ENCODE data around the gene METTL16. TPM values are rescaled to one million over a fixed set of nuclear protein-coding genes. Genes with fewer than 3 reads are reported as not detected.

Gene METTL16, protein sequence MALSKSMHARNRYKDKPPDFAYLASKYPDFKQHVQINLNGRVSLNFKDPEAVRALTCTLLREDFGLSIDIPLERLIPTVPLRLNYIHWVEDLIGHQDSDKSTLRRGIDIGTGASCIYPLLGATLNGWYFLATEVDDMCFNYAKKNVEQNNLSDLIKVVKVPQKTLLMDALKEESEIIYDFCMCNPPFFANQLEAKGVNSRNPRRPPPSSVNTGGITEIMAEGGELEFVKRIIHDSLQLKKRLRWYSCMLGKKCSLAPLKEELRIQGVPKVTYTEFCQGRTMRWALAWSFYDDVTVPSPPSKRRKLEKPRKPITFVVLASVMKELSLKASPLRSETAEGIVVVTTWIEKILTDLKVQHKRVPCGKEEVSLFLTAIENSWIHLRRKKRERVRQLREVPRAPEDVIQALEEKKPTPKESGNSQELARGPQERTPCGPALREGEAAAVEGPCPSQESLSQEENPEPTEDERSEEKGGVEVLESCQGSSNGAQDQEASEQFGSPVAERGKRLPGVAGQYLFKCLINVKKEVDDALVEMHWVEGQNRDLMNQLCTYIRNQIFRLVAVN
- total RNA-seq (2012; rRNA removed) (15.4 and 15.8 TPM in 2 replicates), polyA plus RNA-seq (2012; rRNA removed) (9.4 and 11.8 TPM in 2 replicates), Bru-seq, nascent RNA (percentile 72 among the genes with signal in this experiment), BruChase-seq, experiment 1, labeled RNA remaining after a 6-hour chase (percentile 74 among the genes with signal in this experiment), BruChase-seq, experiment 2, labeled RNA remaining after a 2-hour chase (percentile 66 among the genes with signal in this experiment)
- 4.7 and 9.2 TPM in 2 replicates for polyA plus RNA-seq (2012; cell fraction: cytosol; rRNA removed)
- 3.8 and 10.2 TPM in 2 replicates for polyA plus RNA-seq (2012; cell fraction: nucleus; rRNA removed; ENCODE audit: low replicate concordance)
- long read RNA-seq, partial matches to known transcripts = 0 of 2 reads
- long read RNA-seq, other reads (novel, unspliced or antisense) = 2 of 2 reads

DNA sequence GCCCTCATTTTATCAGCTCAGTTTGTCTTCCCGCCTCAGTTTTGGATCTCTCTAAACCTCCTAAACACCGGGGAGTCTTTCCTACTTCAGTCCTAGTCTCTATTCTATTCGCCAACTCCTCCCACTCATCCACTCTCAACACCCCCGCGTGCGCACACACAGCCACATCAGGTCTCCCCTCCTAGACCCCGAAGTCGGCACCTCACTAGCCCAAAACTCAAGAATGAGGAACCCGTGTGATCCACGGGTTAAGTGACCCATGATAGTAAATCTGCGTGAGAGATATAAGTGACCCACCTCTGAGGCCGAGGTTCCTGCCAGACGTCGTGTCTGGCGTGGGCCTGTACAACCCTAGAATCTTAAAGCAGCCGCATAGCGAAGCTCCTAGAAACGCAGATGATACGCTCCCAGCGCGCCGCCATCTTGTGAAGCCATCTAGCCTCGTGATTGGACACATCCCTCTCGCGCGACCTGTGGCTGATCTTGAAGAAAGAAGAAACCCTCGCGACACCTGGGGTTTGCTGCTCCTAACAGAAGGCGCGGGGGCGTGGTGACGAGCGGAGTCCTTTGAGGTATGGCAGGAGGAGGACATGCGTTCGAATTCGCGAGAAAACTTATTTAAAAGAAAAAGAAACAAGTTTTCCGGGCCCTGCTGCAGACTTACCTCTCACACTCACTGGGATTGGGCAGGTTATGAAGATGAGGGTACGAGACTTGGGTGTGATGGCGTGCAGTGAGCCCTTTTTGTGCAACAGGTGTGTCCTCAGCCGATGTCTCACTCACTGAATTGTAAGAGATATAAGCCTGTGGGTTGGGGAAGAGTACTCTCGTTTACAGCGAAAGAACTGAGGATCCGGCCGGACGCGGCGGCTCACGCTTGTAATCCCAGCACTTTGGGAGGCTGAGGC is at the start of gene METTL16:
Gene METTL16, minus strand, starts transcription at position 427 of the 908 bp plus-strand sequence. CDS start 9,557 bp downstream, outside the sequence.
- in situ Hi-C loops (cut with MboI; ENCODE audit: low sequenced_read_pairs) = no loop called here
- CTCF ChIA-PET = interaction anchor here (0.5 kb wide), 1 partner anchor 10 kb away, joined by 9 read pairs; no protein-coding TSS in a partner anchor
- 0 out of 2 replicates have a peak within 1 kb of the TSS, but pooled peaks have one; percentile 12 for H2BK20ac ChIP-seq (ENCODE audit: low read depth, low read length)
- peak within 1 kb of the TSS; percentile 51 for H3K18ac ChIP-seq (ENCODE audit: low read depth, low read length)
- H3K56ac ChIP-seq (ENCODE audit: extremely low read depth, insufficient read depth, low read length) = peak within 1 kb of the TSS; percentile 84
- no peaks in the 10 kb centered on the region; the same call in 1 of the 2 replicates for H4K20me1 ChIP-seq (ENCODE audit: insufficient read depth, low read length)
- H2BK5ac ChIP-seq (ENCODE audit: low read depth, low read length, poor library complexity, severe bottlenecking) = peak within 1 kb of the TSS; percentile 80
- H2BK15ac ChIP-seq (ENCODE audit: low read depth, low read length) = peak within 1 kb of the TSS; percentile 67; the same call in 2 of the 3 replicates
- H3K4me2 ChIP-seq (ENCODE audit: low read depth, low read length) = peak within 1 kb of the TSS; percentile 80
- dilution Hi-C loops (cut with HindIII; ENCODE audit: low sequenced_read_pairs, unreplicated experiment) = no loop called here
- H3K27ac ChIP-seq (ENCODE audit: insufficient read depth, low read length) = peak within 1 kb of the TSS; percentile 83
- peak within 1 kb of the TSS; percentile 85 for H2AK5ac ChIP-seq (ENCODE audit: low read depth, low read length)
- POLR2A ChIA-PET (ENCODE audit: unreplicated experiment) = no interaction called here
- H2BK120ac ChIP-seq (ENCODE audit: low read depth, low read length) = peak within 1 kb of the TSS; percentile 79
- H3K79me1 ChIP-seq (ENCODE audit: low read depth in 1 of 2, low read length in 2 of 2) = peaks cover 16 to 32% of the 10 kb centered on the region in 2 experiments
- peak within 1 kb of the TSS; percentile 66 for H3K4me3 ChIP-seq (ENCODE audit: insufficient read depth, low read depth, low read length)
- peak within 1 kb of the TSS; percentile 65 for H4K5ac ChIP-seq (ENCODE audit: low read depth, low read length)
- 0% methylated on average over 18 of the region's 49 CpGs; no CpG with 5 or more reads in 1 of the 2 experiments for WGBS, 2 experiments (ENCODE audit: extremely low coverage in 2 of 2, insufficient read length in 1 of 2)
- no peaks in the 10 kb centered on the region; the same call in 1 of the 2 replicates for H3K4me1 ChIP-seq (ENCODE audit: control insufficient read depth, insufficient read depth, low read length)
- H4K8ac ChIP-seq (ENCODE audit: low read depth in 2 of 2, low read length in 2 of 2) = peak within 1 kb of the TSS; percentile 73 to 99
- TF ChIP-seq SMC3 (IDR thresholded peaks at IDR 0.05; ENCODE audit: low read depth, low read length) (no peak), POLR2A (IDR thresholded peaks at IDR 0.05; ENCODE audit: low read depth, low read length) (peak; percentile 93), CEBPB (IDR thresholded peaks at IDR 0.05; ENCODE audit: low read depth, low read length) (no peak), RCOR1 (IDR thresholded peaks at IDR 0.05; ENCODE audit: insufficient replicate concordance, low read length) (no peak), CHD1 (IDR thresholded peaks at IDR 0.05; ENCODE audit: low read depth, low read length) (peak; percentile 89; the same call in 1 of the 2 replicates), MXI1 (IDR thresholded peaks at IDR 0.05; ENCODE audit: borderline replicate concordance, low read depth, low read length) (peak; percentile 88; the same call in 1 of the 2 replicates)
- peak within 1 kb of the TSS; percentile 97 for H2AK9ac ChIP-seq (replicated peaks; ENCODE audit: low read depth, low read length, poor library complexity)
- intact Hi-C loops (cut with micrococcal nuclease) = loop anchor here (2.0 kb wide), 3 partner anchors 51 to 163 kb away; partner anchors contain the start of gene PAFAH1B1
- peaks cover 3% of the 10 kb centered on the region for H3K9me1 ChIP-seq (ENCODE audit: insufficient read depth, low read length)
- H3K4ac ChIP-seq (ENCODE audit: low read depth, low read length) = peak within 1 kb of the TSS; percentile 94
- H3K36me3 ChIP-seq (ENCODE audit: control insufficient read depth, insufficient read depth, low read length) = no peaks in the 10 kb centered on the region
- peak within 1 kb of the TSS; percentile 92 for H3K14ac ChIP-seq (replicated peaks; ENCODE audit: low read depth, low read length)
- no peaks in the 10 kb centered on the region for H3K27me3 ChIP-seq (ENCODE audit: control insufficient read depth, insufficient read depth, low read length)
- DNase-seq (peak; percentile 99), ATAC-seq (ENCODE audit: low read depth) (peak; percentile 99)
- no peaks in the 10 kb centered on the region for H3K9me3 ChIP-seq (ENCODE audit: control insufficient read depth, insufficient read depth, low read length)
- BruUV-seq (replicated peaks) = no TSS peak
- peak within 1 kb of the TSS; percentile 92 for H4K91ac ChIP-seq (ENCODE audit: insufficient read depth, low read depth, low read length)
- H2AFZ ChIP-seq (replicated peaks; ENCODE audit: low read length, poor library complexity) = peak within 1 kb of the TSS; percentile 91
- H3K9ac ChIP-seq (ENCODE audit: low read depth, low read length) = peak within 1 kb of the TSS; percentile 93
- peak within 1 kb of the TSS; percentile 94 for H3K23ac ChIP-seq (ENCODE audit: low read depth, low read length)
